Endothelial cell of umbilical vein (primary cell): Measurements from ENCODE around the gene ANKH.

Experiments
- CTCF ChIP-seq, 2 donors: IDR thresholded peaks; 1 replicate in 1 of 2; 2 replicates in 1 of 2; pipeline ENCODE4 v1.5.1; 2011; ENCODE audit warnings: low read length in 2 of 2, mild to moderate bottlenecking in 2 of 2, moderate library complexity in 2 of 2, control low read depth in 1 of 2, inconsistent platforms in 1 of 2, low read depth in 1 of 2; ENCODE audit not compliant: insufficient read depth in 1 of 2; ENCODE audit errors: extremely low read depth in 1 of 2
- POLR2A ChIP-seq: IDR thresholded peaks from 2 replicates; pipeline ENCODE4 v1.6.1; 2012; ENCODE audit warnings: low read depth, mild to moderate bottlenecking, control low read depth, low read length
- POLR2AphosphoS5 ChIP-seq: IDR thresholded peaks from 2 replicates; pipeline ENCODE4 v1.6.1; 2012; ENCODE audit warnings: low read depth, mild to moderate bottlenecking, control low read depth, low read length, moderate library complexity; ENCODE audit not compliant: insufficient read depth

- no peak for TF ChIP-seq POLR2AphosphoS5
- TF ChIP-seq CTCF (IDR thresholded peaks at IDR 0.05; ENCODE audit: extremely low read depth in 1 of 2, insufficient read depth in 1 of 2, low read depth in 1 of 2, low read length in 2 of 2): no peak
- TF ChIP-seq POLR2A: no peak
These were observed 55.1 kb downstream of the ANKH start for GRCh38 chr5:14816374-14816998.
